ENCODE results near the gene ZSCAN22. TPM values are rescaled to one million over a fixed set of nuclear protein-coding genes. Genes with fewer than 3 reads are reported as not detected.
"Not testable (repeated sequence)": the region's sequence is repeated elsewhere in the genome, so short reads cannot be mapped to it uniquely, and the experiment has no call there.

The ZSCAN22 gene
- total RNA-seq, 1 experiment from 2014 or later, result 3.2 TPM

DNA sequence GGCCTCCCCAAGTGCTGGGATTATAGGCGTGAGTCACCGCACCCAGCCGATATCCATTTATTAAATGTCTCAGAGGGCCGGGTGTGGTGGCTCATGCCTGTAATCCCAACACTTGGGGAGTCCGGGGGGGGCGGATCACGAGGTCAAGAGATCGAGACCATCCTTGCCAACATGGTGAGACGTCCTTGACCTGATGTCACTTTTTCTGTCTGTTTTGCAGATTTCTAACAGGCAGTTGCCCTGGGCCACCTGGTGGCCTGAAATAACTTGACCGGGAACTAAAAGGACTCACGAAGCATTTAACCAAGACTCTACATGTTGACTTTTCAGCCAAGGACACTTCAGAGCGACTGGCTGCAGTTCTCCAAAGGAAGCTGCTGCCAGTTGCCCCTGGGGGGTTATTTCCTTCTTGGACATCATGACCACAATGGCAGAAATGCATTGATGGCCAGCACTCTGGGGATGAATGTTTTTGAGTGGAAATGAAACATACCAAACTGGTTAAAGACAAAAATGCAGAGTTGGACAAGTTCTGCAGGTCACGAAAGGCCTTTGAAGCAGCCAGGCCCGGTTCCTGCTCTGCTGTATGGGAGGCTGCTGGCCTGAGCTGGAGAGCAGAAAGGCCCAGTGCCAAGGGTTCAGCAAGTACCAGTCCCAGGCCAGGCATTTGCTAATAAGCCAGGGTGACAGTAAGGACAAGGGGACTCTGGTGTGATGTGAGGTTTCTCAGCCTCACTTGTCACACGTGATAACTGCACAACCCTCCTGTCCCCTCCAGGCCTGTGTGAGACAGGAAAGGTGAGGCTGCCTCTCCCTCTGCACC, 45.7 kb downstream of the ZSCAN22 start:
- ATAC-seq (peak; percentile 52), DNase-seq (ENCODE audit: low spot score) (no peak)
- Mint-ChIP-seq H3K9me3 (no peaks in the 10 kb centered on the region), H3K4me1 (peaks cover 2% of the 10 kb centered on the region; the same call in 1 of the 2 replicates), H3K36me3 (no peaks in the 10 kb centered on the region), H3K4me3 (no peak overlapping the region), H3K27ac (0 out of 2 replicates have a peak overlapping the region, but pooled peaks have one; percentile 54), H3K27me3 (ENCODE audit: low read depth) (no peaks in the 10 kb centered on the region)
- POLR2A ChIA-PET, result interaction anchor here (1.7 kb wide), 1 partner anchor 10 kb away, joined by 7 read pairs; the partner anchor contains the start of gene ZNF497
- TF ChIP-seq, protein P1, sequence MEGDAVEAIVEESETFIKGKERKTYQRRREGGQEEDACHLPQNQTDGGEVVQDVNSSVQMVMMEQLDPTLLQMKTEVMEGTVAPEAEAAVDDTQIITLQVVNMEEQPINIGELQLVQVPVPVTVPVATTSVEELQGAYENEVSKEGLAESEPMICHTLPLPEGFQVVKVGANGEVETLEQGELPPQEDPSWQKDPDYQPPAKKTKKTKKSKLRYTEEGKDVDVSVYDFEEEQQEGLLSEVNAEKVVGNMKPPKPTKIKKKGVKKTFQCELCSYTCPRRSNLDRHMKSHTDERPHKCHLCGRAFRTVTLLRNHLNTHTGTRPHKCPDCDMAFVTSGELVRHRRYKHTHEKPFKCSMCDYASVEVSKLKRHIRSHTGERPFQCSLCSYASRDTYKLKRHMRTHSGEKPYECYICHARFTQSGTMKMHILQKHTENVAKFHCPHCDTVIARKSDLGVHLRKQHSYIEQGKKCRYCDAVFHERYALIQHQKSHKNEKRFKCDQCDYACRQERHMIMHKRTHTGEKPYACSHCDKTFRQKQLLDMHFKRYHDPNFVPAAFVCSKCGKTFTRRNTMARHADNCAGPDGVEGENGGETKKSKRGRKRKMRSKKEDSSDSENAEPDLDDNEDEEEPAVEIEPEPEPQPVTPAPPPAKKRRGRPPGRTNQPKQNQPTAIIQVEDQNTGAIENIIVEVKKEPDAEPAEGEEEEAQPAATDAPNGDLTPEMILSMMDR (IDR thresholded peaks at IDR 0.05), result 0 out of 2 replicates have a peak, but pooled peaks have one; percentile 8
- TF ChIP-seq, protein P2, sequence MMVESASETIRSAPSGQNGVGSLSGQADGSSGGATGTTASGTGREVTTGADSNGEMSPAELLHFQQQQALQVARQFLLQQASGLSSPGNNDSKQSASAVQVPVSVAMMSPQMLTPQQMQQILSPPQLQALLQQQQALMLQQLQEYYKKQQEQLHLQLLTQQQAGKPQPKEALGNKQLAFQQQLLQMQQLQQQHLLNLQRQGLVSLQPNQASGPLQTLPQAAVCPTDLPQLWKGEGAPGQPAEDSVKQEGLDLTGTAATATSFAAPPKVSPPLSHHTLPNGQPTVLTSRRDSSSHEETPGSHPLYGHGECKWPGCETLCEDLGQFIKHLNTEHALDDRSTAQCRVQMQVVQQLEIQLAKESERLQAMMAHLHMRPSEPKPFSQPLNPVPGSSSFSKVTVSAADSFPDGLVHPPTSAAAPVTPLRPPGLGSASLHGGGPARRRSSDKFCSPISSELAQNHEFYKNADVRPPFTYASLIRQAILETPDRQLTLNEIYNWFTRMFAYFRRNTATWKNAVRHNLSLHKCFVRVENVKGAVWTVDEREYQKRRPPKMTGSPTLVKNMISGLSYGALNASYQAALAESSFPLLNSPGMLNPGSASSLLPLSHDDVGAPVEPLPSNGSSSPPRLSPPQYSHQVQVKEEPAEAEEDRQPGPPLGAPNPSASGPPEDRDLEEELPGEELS (CRISPR knock-in tag; IDR thresholded peaks at IDR 0.05), result no peak
- CTCF ChIA-PET, result interaction anchor here (1.1 to 1.6 kb wide), 3 partner anchors 10 to 25 kb away, joined by 3 to 5 read pairs (median 3); partner anchors contain the start of gene ZNF497

DNA sequence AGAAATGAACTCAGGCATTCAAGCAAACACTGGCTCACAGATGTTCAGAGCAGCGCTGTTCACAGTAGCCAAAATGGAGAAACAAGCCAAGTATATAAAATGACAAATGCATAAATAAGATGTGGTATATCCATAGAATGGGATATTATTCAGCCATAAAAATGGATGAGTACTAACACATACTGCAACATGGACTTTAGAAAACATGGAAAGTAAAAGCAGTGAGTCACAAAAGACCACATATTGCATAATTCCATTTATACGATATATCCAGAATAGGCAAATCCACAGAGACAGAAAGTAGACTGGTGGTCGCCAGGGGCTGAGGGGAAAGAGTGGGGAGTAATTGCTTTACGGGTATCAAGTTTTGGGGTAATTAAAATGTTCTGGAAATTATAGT, 47.4 kb downstream of the ZSCAN22 start:
- peaks cover 2% of the 10 kb centered on the region; the same call in 1 of the 2 replicates for H3K4me1 Mint-ChIP-seq
- H3K27me3 Mint-ChIP-seq (ENCODE audit: low read depth), result no peaks in the 10 kb centered on the region
- H3K27ac Mint-ChIP-seq, result no peak overlapping the region
- TF ChIP-seq, protein P3, sequence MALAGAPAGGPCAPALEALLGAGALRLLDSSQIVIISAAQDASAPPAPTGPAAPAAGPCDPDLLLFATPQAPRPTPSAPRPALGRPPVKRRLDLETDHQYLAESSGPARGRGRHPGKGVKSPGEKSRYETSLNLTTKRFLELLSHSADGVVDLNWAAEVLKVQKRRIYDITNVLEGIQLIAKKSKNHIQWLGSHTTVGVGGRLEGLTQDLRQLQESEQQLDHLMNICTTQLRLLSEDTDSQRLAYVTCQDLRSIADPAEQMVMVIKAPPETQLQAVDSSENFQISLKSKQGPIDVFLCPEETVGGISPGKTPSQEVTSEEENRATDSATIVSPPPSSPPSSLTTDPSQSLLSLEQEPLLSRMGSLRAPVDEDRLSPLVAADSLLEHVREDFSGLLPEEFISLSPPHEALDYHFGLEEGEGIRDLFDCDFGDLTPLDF (CRISPR knock-in tag; IDR thresholded peaks at IDR 0.05), result no peak
- no peak for TF ChIP-seq NFATC4 (CRISPR knock-in tag; IDR thresholded peaks at IDR 0.05)
- no peak for TF ChIP-seq NFE2L1 (CRISPR knock-in tag; IDR thresholded peaks at IDR 0.05)
- no peak for TF ChIP-seq ZNF232 (CRISPR knock-in tag; IDR thresholded peaks at IDR 0.05)
- no peak for TF ChIP-seq NR1H2 (CRISPR knock-in tag; IDR thresholded peaks at IDR 0.05)
- no peak for TF ChIP-seq GABPB1 (CRISPR knock-in tag; IDR thresholded peaks at IDR 0.05)
- ChIA-PET CTCF (interaction anchor here (1.6 kb wide), 1 partner anchor 23 kb away, joined by 3 read pairs; no protein-coding TSS in a partner anchor), POLR2A (interaction anchor here (1.7 kb wide), 1 partner anchor 12 kb away, joined by 7 read pairs; the partner anchor contains the start of gene ZNF497)
- ATAC-seq, result no peak
- no peak overlapping the region for H3K4me3 Mint-ChIP-seq
- DNase-seq (ENCODE audit: low spot score), result no peak
- no peaks in the 10 kb centered on the region for H3K36me3 Mint-ChIP-seq
- no peaks in the 10 kb centered on the region for H3K9me3 Mint-ChIP-seq

DNA sequence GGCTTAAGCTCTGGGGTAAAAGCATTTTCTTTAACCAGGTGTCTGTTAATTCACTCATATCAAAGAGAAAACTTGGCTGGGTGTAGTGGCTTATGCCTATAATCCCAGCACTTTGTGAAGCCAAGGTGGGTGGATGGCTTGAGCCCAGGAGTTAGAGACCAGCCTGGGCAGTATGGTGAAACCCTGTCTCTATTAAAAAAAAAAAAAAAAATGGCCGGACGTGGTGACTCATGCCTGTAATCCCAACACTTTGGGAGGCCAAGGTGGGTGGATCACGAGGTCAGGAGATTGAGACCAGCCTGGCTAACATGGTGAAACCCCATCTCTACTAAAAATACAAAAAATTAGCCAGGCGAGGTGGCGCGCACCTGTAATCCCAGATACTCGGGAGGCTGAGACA, 49.9 kb downstream of the ZSCAN22 start:
- ATAC-seq; CTCF ChIA-PET; H3K9me3 Mint-ChIP-seq; H3K36me3 Mint-ChIP-seq; H3K27ac Mint-ChIP-seq; H3K4me3 Mint-ChIP-seq; H3K27me3 Mint-ChIP-seq (ENCODE audit: low read depth); H3K4me1 Mint-ChIP-seq; POLR2A ChIA-PET; DNase-seq (ENCODE audit: low spot score): not testable (repeated sequence)

DNA sequence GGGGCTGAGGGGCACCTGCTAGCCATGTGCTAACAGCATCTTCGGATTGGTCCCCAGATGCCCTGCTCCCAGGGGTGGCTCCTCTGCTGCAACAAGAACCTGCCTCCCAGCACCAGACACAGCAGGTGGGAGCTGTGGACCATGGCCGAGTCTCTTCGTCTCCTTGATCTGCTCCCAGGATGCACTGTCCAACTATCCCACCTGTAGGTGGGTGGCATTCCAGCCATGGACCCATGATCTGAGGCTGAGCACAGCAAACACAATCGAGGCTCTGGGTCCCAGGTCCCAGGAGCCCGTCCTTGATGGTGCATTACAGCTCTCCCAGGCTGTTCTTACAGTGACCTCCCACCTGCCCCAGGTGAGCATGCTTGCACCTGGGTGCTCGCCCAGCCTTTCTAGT, 52.5 kb downstream of the ZSCAN22 start:
- Mint-ChIP-seq H3K27ac (no peak overlapping the region), H3K4me1 (peaks cover 8% of the 10 kb centered on the region), H3K9me3 (no peaks in the 10 kb centered on the region), H3K4me3 (peak overlapping the region; percentile 85), H3K27me3 (ENCODE audit: low read depth) (no peaks in the 10 kb centered on the region), H3K36me3 (no peaks in the 10 kb centered on the region)
- DNase-seq (ENCODE audit: low spot score) (no peak), ATAC-seq (no peak)
- CTCF ChIA-PET, result no interaction called here
- POLR2A ChIA-PET, result no interaction called here
- TF ChIP-seq NR3C1 (CRISPR knock-in tag; conservative IDR thresholded peaks at IDR 0.05; ENCODE audit: low read depth), result no peak
- TF ChIP-seq ZNF121 (CRISPR knock-in tag; IDR thresholded peaks at IDR 0.05), result no peak
- TF ChIP-seq GRHL2 (CRISPR knock-in tag; IDR thresholded peaks at IDR 0.05; ENCODE audit: insufficient replicate concordance, severe bottlenecking), result no peak
- no peak for TF ChIP-seq ZNF671 (CRISPR knock-in tag; IDR thresholded peaks at IDR 0.05)
- no peak for TF ChIP-seq RELA (CRISPR knock-in tag; IDR thresholded peaks at IDR 0.05; ENCODE audit: borderline replicate concordance)
- TF ChIP-seq, protein P4, sequence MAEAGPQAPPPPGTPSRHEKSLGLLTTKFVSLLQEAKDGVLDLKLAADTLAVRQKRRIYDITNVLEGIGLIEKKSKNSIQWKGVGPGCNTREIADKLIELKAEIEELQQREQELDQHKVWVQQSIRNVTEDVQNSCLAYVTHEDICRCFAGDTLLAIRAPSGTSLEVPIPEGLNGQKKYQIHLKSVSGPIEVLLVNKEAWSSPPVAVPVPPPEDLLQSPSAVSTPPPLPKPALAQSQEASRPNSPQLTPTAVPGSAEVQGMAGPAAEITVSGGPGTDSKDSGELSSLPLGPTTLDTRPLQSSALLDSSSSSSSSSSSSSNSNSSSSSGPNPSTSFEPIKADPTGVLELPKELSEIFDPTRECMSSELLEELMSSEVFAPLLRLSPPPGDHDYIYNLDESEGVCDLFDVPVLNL (CRISPR knock-in tag; IDR thresholded peaks at IDR 0.05; ENCODE audit: borderline replicate concordance, low read depth), result no peak
- no peak for TF ChIP-seq ELF4 (CRISPR knock-in tag; IDR thresholded peaks at IDR 0.05; ENCODE audit: low read depth)
- TF ChIP-seq ZNF317 (CRISPR knock-in tag; IDR thresholded peaks at IDR 0.05; ENCODE audit: borderline replicate concordance, low read depth), result no peak
- TF ChIP-seq, protein P5, sequence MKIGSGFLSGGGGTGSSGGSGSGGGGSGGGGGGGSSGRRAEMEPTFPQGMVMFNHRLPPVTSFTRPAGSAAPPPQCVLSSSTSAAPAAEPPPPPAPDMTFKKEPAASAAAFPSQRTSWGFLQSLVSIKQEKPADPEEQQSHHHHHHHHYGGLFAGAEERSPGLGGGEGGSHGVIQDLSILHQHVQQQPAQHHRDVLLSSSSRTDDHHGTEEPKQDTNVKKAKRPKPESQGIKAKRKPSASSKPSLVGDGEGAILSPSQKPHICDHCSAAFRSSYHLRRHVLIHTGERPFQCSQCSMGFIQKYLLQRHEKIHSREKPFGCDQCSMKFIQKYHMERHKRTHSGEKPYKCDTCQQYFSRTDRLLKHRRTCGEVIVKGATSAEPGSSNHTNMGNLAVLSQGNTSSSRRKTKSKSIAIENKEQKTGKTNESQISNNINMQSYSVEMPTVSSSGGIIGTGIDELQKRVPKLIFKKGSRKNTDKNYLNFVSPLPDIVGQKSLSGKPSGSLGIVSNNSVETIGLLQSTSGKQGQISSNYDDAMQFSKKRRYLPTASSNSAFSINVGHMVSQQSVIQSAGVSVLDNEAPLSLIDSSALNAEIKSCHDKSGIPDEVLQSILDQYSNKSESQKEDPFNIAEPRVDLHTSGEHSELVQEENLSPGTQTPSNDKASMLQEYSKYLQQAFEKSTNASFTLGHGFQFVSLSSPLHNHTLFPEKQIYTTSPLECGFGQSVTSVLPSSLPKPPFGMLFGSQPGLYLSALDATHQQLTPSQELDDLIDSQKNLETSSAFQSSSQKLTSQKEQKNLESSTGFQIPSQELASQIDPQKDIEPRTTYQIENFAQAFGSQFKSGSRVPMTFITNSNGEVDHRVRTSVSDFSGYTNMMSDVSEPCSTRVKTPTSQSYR (CRISPR knock-in tag; IDR thresholded peaks at IDR 0.05), result no peak
- TF ChIP-seq IRF2 (CRISPR knock-in tag; IDR thresholded peaks at IDR 0.05; ENCODE audit: borderline replicate concordance, low read depth), result no peak
